ENCODE data around the gene NRSN2.

Gene NRSN2

DNA sequence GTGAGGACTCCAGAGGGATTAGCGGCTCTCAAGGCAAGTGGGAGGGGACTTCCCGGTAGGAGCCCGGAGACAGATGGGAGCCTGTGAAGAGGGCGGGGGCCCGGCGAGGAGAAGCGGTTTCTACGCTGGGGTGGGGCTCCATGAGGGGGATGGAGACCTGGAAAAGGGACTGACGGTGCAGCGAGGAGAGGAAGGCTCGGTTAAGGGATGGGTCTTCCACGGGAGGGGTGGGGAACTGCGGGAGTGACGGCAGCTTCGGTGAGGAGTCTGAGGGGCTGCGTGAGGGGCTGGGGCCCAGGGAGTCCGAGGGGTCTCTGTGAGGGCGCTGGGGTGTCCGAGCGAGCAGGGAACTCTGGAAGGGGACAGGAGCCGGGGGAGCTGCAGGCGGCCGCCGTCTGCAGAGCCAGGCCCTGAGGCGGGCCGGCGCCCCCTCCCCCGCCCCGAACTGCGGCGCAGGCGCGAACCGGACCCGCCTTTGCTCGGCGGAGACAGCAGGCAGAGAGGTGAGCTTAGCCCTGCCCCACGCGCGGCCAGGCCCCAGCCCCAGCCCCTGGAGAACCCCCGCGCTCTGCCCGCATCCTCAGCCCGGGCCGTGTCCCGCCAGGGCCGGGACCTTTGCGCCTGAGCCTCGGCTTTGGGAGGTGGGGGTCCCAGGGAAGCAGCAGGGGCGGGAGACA lies at the start of gene NRSN2:
NRSN2 (plus strand) TSS at position 472 of the 677 bp plus-strand sequence. CDS start 2,533 bp downstream, outside the sequence.
- DNase-seq, result peak; percentile 76 to 83

DNA sequence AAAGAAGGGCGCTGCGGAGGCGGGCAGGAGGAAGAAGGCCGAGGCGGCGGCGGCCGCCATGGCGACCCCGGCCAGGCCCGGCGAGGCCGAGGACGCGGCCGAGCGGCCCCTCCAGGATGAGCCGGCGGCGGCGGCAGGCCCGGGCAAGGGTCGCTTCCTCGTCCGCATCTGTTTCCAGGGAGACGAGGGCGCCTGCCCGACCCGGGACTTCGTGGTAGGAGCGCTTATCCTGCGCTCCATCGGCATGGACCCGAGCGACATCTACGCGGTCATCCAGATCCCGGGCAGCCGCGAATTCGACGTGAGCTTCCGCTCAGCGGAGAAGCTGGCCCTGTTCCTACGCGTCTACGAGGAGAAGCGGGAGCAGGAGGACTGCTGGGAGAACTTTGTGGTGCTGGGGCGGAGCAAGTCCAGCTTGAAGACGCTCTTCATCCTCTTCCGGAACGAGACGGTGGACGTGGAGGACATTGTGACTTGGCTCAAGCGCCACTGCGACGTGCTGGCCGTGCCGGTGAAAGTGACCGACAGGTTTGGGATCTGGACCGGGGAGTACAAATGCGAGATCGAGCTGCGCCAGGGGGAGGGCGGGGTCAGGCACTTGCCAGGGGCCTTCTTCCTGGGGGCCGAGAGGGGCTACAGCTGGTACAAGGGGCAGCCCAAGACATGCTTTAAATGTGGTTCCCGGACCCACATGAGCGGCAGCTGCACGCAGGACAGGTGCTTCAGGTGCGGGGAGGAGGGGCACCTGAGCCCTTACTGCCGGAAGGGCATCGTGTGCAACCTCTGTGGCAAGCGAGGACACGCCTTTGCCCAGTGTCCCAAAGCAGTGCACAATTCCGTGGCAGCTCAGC lies 48.8 kb upstream of the NRSN2 start:
- DNase-seq, result peak; percentile 53 to 69

DNA sequence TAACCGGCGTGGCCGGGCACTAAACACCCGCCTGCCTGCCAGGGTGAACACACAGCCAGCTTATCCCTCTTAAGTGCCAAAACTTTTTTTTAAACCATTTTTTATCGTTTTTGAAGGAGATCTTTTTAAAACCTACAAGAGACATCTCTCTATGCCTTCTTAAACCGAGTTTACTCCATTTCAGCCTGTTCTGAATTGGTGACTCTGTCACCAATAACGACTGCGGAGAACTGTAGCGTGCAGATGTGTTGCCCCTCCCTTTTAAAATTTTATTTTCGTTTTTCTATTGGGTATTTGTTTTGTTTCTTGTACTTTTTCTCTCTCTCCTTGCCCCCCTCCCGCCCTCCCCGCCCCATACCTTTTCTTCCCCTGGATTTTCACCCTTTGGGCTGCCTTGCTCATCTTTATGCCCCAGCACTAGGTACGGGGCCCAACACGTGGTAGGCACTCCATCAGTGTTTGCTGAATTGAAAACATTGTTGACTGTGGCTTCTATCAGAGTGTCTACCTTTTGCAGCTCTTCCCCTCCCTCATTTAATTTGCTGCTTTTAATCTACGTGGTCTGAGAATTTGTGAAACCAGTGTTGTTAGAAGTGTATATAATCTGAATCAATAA lies 48.0 kb upstream of the NRSN2 start:
- no peak for DNase-seq

- DNase-seq, result no peak
These were observed 46.4 kb upstream of the NRSN2 start for GRCh38 chr20:300345-300990.

DNA sequence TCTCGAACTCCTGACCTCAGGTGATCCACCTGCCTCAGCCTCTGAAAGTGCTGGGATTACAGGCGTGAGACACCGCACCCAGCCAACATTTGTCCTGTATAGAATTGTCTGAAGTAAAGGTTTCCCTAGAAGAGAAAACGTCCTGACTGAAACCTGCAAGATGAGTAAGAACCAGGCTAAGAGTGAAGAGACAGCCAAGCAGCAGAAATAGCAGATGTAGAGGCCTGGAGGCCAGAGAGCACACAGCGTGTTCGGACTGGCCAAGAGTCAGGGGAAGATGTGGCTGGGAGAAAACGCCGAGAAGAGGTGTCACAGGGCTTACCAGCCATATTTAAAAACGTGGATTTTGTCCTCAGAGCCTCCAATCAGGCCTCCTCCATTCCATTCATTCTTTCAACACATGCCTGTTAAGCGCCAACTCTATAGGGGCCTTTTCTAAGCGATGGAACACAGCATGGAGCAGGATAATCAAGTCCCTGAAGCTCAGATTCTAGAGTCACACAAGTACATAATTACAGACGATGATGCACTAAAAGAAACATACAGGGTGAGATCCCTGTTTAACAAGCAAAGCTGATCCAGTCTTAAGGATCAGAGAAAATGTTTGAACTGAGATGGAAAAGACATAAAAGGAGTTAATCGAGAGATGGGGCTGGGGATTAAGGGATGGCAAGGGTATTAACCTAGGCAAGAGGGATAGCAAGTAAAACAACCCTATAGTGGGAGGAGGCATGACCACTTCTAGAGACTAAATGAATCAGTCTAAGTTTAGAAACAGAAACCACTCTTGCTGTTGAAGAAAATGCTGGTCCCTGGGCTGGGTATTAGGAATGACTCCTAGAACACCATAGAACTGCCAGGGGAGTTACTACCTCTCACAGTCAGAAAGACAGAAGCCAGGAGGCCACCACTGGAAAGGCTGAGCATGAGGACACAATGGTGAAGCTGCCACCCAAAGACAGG lies 44.7 kb upstream of the NRSN2 start:
- no peak for DNase-seq

DNA sequence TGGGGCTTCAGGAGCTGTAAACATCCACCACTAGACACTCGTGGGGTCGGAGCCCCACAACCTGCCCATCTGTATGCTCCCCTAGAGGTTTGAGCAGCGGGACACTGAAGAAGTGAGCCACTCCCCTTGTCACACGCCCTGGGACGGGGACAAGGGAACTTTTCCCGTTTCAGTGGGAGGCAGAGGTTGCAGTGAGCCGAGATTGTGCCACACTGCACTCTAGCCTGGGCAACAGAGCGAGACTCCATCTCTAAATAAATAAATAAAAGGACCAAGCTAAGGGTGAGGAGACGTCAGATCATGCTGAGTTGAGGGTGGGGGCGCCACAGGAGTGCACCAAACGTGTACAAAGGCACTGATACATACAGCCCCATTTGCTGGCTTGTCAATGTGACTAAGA lies 41.2 kb upstream of the NRSN2 start:
- DNase-seq, result no peak

DNA sequence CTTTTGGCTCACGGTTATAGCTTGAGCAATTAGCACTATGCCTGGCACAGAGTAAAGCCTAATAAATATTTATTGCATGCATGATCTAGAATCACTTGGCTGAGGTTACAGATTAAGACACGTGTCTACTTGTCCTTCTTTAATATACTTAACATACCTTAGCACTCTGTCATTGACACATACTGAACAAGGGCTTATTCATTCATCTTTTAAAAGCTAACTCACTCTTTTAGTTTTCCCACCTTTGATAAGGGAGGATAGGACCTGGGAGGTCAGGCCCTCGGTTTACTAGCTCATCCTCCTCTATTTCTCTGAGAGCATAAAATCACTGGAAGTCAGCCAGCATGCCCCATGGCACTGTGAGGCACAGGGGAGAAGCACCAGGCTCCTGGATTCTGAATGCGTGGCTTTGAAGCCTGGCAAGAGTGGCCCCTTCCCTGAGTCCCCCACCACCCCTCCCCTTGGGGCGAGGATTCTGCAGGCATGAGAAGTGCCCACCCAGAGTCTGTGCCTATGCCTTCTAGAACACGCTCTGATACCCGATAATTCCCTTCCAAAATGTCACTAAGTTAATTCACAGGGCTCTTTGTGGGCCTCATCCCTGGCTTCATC lies 38.4 kb upstream of the NRSN2 start:
- no peak for DNase-seq

DNA sequence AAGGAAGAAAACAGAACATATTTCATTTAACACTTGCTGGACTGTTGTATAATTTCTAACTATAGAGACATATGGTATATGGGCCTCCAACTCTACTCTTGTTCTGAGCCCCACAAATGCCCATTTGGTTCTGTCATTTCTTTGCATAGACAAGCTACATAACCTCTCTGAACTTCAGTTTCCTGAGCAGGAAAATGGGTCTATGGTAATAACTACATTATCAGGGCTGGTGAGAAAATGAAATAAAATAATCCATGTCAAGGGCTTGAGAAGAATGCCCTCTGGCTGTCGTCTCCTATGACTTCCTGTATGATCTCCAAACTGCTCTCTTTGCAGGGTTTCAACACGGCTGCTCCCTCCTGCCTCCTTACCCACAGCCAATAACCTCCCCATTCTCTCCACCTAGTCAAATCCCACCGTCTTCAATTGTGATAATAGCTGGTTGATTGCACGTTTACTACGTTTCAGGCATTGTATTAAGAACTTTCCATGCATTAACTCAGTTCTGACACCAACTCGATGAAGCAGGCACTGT lies 37.5 kb upstream of the NRSN2 start:
- DNase-seq, result no peak

- DNase-seq, result no peak
These were observed 36.9 kb upstream of the NRSN2 start for GRCh38 chr20:309841-310644.

GRCh38 chr20:310645-311044 lies 36.3 kb upstream of the NRSN2 start:
- no peak for DNase-seq

DNA sequence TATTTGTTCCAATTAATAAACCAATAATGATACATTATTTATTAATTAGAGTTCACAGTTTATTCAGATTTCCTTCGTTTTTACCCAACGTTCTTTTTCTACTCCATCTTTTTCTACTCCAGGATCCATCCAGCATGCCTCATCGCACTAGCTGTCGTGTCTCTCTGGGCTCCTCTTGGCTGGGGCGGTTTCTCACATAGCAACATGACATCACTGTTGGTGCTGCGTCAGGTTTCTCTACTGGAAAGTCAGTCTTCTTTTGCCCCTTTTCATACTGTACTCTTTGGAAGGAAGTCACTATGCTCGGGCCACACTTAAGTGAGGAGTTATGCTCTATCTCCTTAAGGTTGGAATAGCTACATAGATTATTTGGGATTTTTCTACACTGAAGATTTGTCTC lies 35.3 kb upstream of the NRSN2 start:
- DNase-seq, result no peak

DNA sequence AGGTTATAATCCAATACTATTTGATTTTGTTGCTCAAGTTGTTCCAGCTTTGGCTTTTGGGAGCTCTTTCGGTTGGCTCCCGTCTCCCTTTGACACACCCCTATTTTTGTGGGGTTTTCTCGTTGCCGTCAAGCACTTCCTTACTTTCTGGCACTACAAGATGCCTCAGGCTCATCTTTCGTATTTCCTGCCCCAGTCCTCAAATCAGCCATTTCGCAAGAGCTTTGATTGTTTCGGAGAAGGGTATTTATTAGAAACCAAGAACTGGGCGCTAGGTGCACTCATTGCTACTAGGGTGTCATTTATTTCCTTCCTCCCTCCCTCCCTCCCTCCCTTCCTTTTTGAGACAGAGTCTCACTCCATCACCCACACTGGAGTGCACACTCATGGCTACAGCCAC lies 34.8 kb upstream of the NRSN2 start:
- DNase-seq, result no peak

GRCh38 chr20:312866-313265 lies 34.0 kb upstream of the NRSN2 start:
- DNase-seq, result no peak

DNA sequence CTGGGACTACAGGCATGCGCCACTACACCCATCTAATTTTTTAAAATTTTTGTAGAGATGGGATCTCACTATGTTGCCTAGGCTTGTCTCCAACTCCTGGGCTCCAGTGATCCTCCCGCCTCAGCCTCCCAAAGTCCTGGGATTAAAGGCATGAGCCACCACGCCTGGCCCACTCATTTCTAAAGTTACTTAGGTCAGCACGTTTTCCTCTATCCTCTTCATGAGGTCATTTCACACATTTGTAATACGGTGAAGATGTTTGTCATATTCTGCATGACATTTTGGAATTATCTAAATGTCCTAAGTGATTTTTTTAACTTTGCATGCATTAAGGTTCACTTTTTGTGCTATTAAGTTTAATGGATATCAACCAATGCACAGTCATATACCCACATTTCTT lies 33.5 kb upstream of the NRSN2 start:
- DNase-seq, result no peak

DNA sequence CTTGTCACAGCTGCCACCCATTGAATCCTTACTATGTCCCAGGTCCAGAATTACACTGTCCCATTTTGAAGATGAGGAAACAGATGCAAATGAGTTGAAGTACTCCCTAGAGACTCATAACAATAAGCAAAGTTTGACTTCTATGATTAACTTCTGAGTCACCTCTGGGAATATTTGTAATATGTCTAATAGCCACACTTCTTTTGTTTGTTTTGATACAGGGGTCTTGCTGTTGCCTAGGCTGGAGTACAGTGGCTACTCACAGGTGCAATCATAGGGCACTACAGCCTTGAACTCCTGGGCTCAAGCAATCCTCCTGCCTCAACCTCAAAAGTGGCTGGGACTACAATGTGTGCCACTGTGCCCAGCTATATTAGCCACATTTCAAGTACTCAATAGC lies 33.0 kb upstream of the NRSN2 start:
- DNase-seq, result peak in 1 of 2 experiments; percentile 44

DNA sequence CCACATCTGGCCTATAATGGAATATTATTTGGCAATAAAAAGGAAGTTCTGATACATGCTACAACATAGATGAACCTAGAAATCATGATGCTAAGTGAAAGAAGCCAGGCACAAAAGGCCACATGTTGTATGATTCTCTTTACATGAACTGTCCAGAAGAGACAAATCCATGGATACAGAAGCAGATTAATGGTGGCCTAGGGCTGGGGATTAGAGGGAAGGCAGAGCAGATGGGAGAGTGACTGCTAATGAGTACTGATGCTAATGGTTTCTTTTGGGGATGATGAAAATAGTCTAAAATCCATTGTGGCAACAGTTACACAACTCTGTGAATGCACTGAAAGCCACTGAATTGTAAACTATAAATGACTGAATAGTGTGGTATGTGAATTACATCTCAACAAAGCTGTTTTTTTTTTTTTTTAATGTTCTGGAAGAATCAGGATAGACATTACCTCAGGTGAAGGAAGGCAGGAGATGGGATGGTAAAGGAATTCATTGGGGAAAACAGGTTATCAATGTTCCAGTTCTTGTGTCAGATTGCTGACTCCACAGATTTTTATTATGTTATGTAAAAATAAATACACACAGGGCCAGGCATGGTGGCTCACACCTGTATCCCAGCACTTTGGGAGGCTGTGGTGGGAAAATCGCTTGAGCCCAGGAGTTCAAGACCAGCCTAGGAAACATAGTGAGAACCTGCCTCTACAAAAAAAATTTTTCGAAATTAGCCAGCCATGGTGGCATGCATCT lies 30.4 kb upstream of the NRSN2 start:
- DNase-seq, result no peak

DNA sequence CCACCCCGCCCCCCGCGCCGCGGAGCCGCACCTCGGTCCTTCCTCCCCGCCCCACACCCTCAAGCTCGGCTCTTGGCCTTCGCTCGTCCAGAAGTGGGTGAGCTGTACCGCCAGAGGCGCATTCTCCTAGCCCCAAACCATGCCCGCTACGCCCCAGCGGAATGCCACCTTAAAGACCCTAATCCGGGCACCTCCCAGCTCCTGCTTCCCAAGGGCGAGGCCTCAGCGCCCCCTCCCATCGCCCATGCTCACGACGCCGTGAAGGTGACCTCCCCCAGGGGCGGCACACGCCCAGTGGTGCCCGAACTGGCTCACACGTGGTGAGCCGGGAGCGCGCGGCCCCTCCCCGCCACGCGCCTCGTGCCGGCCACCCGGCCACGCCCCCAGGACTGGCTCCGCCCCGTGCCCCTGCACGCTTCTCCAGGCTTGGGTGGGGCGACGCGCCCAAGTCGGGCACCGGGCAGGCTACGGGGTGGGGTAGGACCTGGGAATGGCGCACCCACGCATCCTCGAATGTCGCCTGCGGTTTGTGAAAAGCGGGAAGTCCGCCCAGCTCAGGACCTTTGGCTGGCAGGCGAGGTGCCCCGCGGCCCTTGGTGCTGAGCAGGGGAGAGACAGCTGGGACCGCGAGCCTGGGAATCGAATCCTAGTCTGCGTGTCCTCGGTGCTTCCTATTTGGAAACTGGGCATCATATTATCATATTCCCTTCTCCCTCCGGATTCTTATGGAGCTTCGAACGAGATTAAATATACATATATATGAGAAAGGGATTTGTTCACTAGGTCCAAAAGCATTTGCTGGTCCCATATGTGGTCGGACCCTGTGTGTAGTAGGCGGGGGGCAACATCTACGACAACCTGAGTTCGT lies 22.5 kb upstream of the NRSN2 start:
- DNase-seq, result peak; percentile 89 to 91

- peak; percentile 82 to 94 for DNase-seq
These were observed 21.6 kb upstream of the NRSN2 start, which contains the start of gene SOX12 for GRCh38 chr20:325045-325888. Gene SOX12 (plus strand): TSS chr20:325552. CDS start chr20:325925, 373 bp downstream.

Measured in SW 1271 (cell line).